CD8-positive, alpha-beta memory T cell (primary cell): ENCODE results near the gene GPR62. TPM values are rescaled to one million over a fixed set of nuclear protein-coding genes. Genes with fewer than 3 reads are reported as not detected.
A peak's percentile ranks its signal among the peaks of the same experiment; 100 is the strongest.

Experiments used
- CTCF ChIA-PET: fragments of 350-600 bp; sonication (Branson Sonifier 250); formaldehyde crosslinking; loops from one replicate; lab custom pipeline; 2021; ENCODE audit warnings: antibody characterized with exemption; lab: Charles Lee
- POLR2A ChIA-PET: fragments of 350-600 bp; sonication (Branson Sonifier 250); formaldehyde crosslinking; loops from one replicate; lab custom pipeline; 2021; ENCODE audit warnings: antibody characterized with exemption; lab: Charles Lee
- DNase-seq, 5 donors: peaks; one replicate each; pipeline versions ENCODE4 v3.0.0 to v3.0.0-alpha.2; 2020 to 2022; ENCODE audit warnings: mixed read lengths in 1 of 5
- H3K27ac ChIP-seq: one replicate; pipeline ENCODE4 v1.7.0; 2013; ENCODE audit warnings: low read depth, mild to moderate bottlenecking, low read length, moderate library complexity
- H3K27me3 ChIP-seq: 2 replicates; pipeline ENCODE4 v1.7.0; 2013; ENCODE audit warnings: low read length, mild to moderate bottlenecking; ENCODE audit not compliant: insufficient read depth, poor library complexity, severe bottlenecking
- H3K36me3 ChIP-seq: 2 replicates; pipeline ENCODE4 v1.7.0; 2013; ENCODE audit warnings: mild to moderate bottlenecking, low read length, moderate library complexity; ENCODE audit not compliant: insufficient read depth
- H3K4me1 ChIP-seq: 2 replicates; pipeline ENCODE4 v1.7.0; 2013; ENCODE audit warnings: mild to moderate bottlenecking, low read length, moderate library complexity; ENCODE audit not compliant: insufficient read depth
- H3K4me3 ChIP-seq: 2 replicates; pipeline ENCODE4 v1.7.0; 2013; ENCODE audit warnings: mild to moderate bottlenecking, low read length
- H3K9me3 ChIP-seq: 2 replicates; pipeline ENCODE4 v1.7.0; 2013; ENCODE audit warnings: mild to moderate bottlenecking, low read length
- H3K27ac Mint-ChIP-seq, 8 donors: one replicate each; pipeline ENCODE4 v1.8.0; 2020 to 2021; ENCODE audit warnings: mixed read lengths in 8 of 8, mild to moderate bottlenecking in 6 of 8, inconsistent platforms in 3 of 8, moderate library complexity in 3 of 8
- H3K27me3 Mint-ChIP-seq, 2 donors: one replicate each; pipeline ENCODE4 v1.8.0; 2020 to 2021; ENCODE audit warnings: mixed read lengths in 2 of 2, mild to moderate bottlenecking in 1 of 2, moderate library complexity in 1 of 2
- H3K36me3 Mint-ChIP-seq, 3 donors: one replicate each; pipeline ENCODE4 v1.8.0; 2020 to 2021; ENCODE audit warnings: mixed read lengths in 3 of 3, inconsistent platforms in 1 of 3, mild to moderate bottlenecking in 1 of 3
- H3K4me1 Mint-ChIP-seq, 3 donors: one replicate each; pipeline ENCODE4 v1.8.0; 2020 to 2021; ENCODE audit warnings: mixed read lengths in 3 of 3, inconsistent platforms in 1 of 3, mild to moderate bottlenecking in 1 of 3
- H3K4me3 Mint-ChIP-seq, 7 donors: one replicate each; pipeline ENCODE4 v1.8.0; 2020 to 2021; ENCODE audit warnings: mixed read lengths in 7 of 7, mild to moderate bottlenecking in 6 of 7, moderate library complexity in 4 of 7, inconsistent platforms in 2 of 7
- H3K9me3 Mint-ChIP-seq, 5 donors: one replicate each; pipeline ENCODE4 v1.8.0; 2020 to 2022; ENCODE audit warnings: mixed read lengths in 5 of 5, mild to moderate bottlenecking in 3 of 5, moderate library complexity in 2 of 5, inconsistent platforms in 1 of 5
- polyA plus RNA-seq: library from polyadenylated mRNA; unstranded; fragments of 300-500 nt; fragmentation: Illumina TruSeq; gene quantifications from one replicate; pipeline ENCODE4 v1.2.3, GENCODE V29; 2021
- total RNA-seq, 2 experiments: library from RNA; stranded (reverse); gene quantifications; one replicate each; pipeline ENCODE4 v1.2.3, GENCODE V29; 2021

The GPR62 gene
- total and polyA plus RNA-seq, 3 experiments from 2014 or later = not detected

DNA sequence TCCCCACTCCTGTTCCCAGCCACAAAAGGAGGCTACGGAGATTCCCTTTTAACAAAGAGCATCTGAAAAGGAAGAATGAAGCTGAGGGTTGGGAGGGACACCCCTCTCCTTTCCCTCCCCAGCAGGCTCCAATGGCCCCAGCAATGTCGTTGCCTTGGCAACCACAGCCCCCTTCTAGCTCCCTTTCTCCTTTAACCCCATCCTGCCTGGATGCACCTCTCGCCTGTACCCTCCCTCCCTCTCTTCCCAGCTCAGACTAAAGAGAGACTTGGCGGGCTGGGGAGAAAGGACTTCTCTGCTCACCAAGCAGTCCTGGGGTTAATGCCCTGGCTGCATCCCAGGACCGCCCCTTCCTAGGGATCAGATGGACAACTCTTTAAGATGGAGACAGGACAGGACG lies 47.6 kb downstream of the GPR62 start:
- Mint-ChIP-seq H3K9me3 (no peaks in the 10 kb centered on the region), H3K27me3 (peaks cover 1 to 3% of the 10 kb centered on the region in 2 donors), H3K4me1 (peaks cover 0 to 11% (median 6%) of the 10 kb centered on the region in 3 donors), H3K27ac (no peak overlapping the region), H3K36me3 (no peaks in the 10 kb centered on the region), H3K4me3 (no peak overlapping the region)
- Histone ChIP-seq H3K9me3 (no peaks in the 10 kb centered on the region), H3K4me3 (no peak overlapping the region), H3K27me3 (no peaks in the 10 kb centered on the region), H3K4me1 (peaks cover 19% of the 10 kb centered on the region), H3K36me3 (no peaks in the 10 kb centered on the region), H3K27ac (no peak overlapping the region)
- DNase-seq = no peak
- CTCF ChIA-PET = interaction anchor here (1.1 to 6.1 kb wide), 13 partner anchors 51 to 443 kb away, joined by 4 to 79 read pairs (median 9); partner anchors contain the start of gene DUSP7
- POLR2A ChIA-PET = no interaction called here

DNA sequence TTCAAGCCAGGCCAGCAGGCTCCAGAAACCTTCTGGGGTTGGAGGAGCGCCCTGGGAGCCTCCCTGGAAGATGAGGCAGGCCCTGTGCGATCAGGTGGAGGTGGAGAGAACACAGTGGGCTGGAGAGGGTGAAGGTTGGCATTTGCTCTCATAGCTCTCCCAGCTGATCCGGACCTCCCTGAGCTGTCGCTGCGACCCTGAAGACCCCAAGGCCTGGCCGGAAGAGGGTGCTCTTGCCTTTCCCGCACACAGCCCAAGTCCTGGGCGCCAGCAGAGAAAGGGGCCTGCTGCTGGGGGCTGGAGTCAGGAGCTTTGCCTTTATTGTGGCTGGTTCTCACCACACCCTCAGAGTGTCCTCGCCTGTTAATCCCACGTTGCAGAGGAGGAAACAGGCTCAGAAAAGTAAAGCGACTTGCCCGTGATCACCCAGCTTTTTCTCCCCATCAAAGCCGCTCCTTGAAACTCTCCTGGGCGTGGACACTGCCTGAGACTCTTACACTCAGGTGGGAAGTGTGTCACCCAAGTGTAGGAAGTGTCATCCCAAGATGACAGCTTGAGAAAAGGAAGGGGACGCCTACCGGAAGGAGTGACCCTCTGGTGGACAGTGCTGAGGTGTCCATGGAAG lies 49.1 kb downstream of the GPR62 start:
- Histone ChIP-seq H3K9me3 (no peaks in the 10 kb centered on the region), H3K27ac (no peak overlapping the region), H3K27me3 (no peaks in the 10 kb centered on the region), H3K4me1 (peaks cover 19% of the 10 kb centered on the region), H3K4me3 (no peak overlapping the region), H3K36me3 (no peaks in the 10 kb centered on the region)
- H3K9me3 Mint-ChIP-seq = no peaks in the 10 kb centered on the region
- peaks cover 0 to 11% (median 6%) of the 10 kb centered on the region in 3 donors for H3K4me1 Mint-ChIP-seq
- H3K27me3 Mint-ChIP-seq = peaks cover 1 to 3% of the 10 kb centered on the region in 2 donors
- POLR2A ChIA-PET = no interaction called here
- H3K36me3 Mint-ChIP-seq = no peaks in the 10 kb centered on the region
- H3K4me3 Mint-ChIP-seq = no peak overlapping the region
- CTCF ChIA-PET = interaction anchor here (0.9 to 6.1 kb wide), 7 partner anchors 31 to 140 kb away, joined by 3 to 79 read pairs (median 3); partner anchors contain the start of genes ABHD14B and RRP9
- no peak for DNase-seq
- H3K27ac Mint-ChIP-seq = no peak overlapping the region

DNA sequence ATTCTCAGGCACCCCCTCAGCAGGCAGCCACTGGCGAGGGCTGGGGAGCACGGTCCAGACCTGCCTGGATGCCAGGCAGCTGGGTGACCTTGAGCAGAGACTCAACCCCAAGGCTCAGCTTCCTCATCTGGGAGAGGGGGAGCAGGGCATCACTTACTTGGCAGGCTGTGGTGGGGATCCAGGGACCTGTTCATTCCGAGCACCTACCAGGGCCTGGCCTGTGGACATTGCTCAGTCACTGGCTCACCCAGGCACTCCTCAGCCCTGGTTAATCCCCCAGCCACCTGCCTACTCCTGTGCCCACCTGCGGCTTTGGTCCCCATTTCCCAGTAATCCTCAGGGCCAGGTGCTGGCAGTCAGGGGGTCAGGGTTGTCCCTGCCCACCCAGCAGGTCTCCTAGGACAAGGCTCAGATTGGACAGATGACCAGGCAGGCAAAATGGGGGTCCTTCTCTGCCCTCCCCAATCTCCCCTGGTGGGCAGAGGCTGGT lies 49.8 kb downstream of the GPR62 start:
- Mint-ChIP-seq H3K27me3 (peaks cover 0 to 3% of the 10 kb centered on the region in 2 donors), H3K36me3 (no peaks in the 10 kb centered on the region), H3K27ac (no peak overlapping the region), H3K4me3 (no peak overlapping the region), H3K9me3 (no peaks in the 10 kb centered on the region), H3K4me1 (peaks cover 0 to 11% (median 6%) of the 10 kb centered on the region in 3 donors)
- DNase-seq = no peak
- Histone ChIP-seq H3K4me1 (peaks cover 19% of the 10 kb centered on the region), H3K27me3 (no peaks in the 10 kb centered on the region), H3K36me3 (no peaks in the 10 kb centered on the region), H3K27ac (no peak overlapping the region), H3K9me3 (no peaks in the 10 kb centered on the region), H3K4me3 (no peak overlapping the region)
- ChIA-PET CTCF (interaction anchor here (1.2 to 6.1 kb wide), 3 partner anchors 47 to 139 kb away, joined by 4 to 79 read pairs (median 74); no protein-coding TSS in a partner anchor), POLR2A (no interaction called here)

DNA sequence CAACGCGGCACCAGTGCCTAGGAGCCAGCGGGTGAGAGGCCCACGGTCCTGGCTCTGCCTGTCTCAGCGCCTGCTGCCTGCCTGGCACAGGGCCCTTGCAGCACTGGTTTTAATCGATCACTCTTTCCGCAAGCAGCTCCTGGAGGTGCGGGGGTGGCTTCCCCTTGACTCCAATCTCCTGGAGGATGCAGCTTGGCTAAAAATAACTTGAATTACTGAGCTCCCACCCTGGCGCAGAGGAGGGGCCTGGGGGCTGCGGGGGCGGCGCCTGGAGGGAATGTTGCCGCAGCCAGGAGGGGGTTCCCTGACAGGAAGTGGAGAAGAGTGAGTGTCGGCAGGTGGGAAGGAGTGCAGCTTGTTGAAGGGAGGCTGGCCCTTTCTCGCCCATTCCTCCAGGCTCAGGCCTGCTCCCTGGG lies 50.4 kb downstream of the GPR62 start:
- Mint-ChIP-seq H3K27me3 (peaks cover 0 to 3% of the 10 kb centered on the region in 2 donors), H3K36me3 (no peaks in the 10 kb centered on the region), H3K4me1 (peaks cover 0 to 11% (median 6%) of the 10 kb centered on the region in 3 donors), H3K9me3 (no peaks in the 10 kb centered on the region), H3K27ac (peak overlapping the region in 2 of 8 donors; percentile 6 to 47), H3K4me3 (no peak overlapping the region)
- ChIA-PET POLR2A (no interaction called here), CTCF (interaction anchor here (5.5 to 6.1 kb wide), 2 partner anchors 117 to 138 kb away, joined by 74 to 79 read pairs; no protein-coding TSS in a partner anchor)
- H3K27me3 ChIP-seq = no peaks in the 10 kb centered on the region
- no peaks in the 10 kb centered on the region for H3K36me3 ChIP-seq
- H3K27ac ChIP-seq = no peak overlapping the region
- no peak overlapping the region for H3K4me3 ChIP-seq
- no peaks in the 10 kb centered on the region for H3K9me3 ChIP-seq
- peaks cover 19% of the 10 kb centered on the region for H3K4me1 ChIP-seq
- no peak for DNase-seq

DNA sequence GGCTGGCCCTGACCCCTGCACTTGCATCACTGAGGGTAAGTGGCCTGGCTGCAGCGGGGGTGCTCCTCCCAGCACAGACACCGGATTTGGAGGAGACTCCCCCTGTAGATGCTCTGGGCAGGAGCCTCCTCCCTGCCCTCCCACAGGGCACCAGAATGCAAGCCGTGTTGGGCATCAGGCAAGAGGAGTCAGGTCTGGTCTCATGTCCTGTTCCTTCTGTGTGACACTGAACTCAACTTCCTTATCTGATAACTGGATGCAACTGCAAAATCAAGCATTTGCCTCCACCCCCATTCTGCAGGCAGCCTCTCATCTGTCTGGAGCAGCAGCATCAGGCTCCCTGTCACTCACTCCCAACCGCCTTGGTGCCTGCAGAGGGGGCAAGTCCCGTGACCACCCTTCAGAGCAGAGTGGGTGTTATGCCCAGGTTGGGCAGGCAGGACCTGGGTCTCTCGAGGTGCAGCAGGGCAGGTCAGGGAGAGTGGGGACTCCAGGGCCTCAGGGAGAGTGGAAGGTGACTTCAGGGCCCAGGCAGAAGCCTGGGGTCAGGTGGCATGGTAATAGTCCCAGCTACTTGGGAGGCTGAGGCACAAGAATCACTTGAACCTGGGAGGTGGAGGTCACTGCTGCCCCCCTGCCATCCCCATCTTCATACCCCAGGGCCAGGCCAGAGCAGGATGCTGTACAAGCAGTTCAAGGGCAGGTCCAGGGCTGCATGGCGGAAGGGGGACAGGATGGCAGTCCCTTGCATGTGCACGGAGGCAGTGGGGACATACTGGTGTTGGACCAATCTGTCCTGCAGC lies 51.0 kb downstream of the GPR62 start:
- H3K36me3 ChIP-seq = no peaks in the 10 kb centered on the region
- ChIA-PET POLR2A (no interaction called here), CTCF (interaction anchor here (6.1 kb wide), 1 partner anchor 116 kb away, joined by 79 read pairs; no protein-coding TSS in a partner anchor)
- peaks cover 18% of the 10 kb centered on the region for H3K4me1 ChIP-seq
- Mint-ChIP-seq H3K27ac (peak overlapping the region in 2 of 8 donors; percentile 11 to 47), H3K27me3 (peaks cover 0 to 3% of the 10 kb centered on the region in 2 donors), H3K36me3 (no peaks in the 10 kb centered on the region), H3K4me1 (peaks cover 0 to 11% (median 6%) of the 10 kb centered on the region in 3 donors), H3K9me3 (no peaks in the 10 kb centered on the region), H3K4me3 (no peak overlapping the region)
- no peak overlapping the region for H3K27ac ChIP-seq
- H3K9me3 ChIP-seq = no peaks in the 10 kb centered on the region
- no peaks in the 10 kb centered on the region for H3K27me3 ChIP-seq
- no peak for DNase-seq
- no peak overlapping the region for H3K4me3 ChIP-seq

DNA sequence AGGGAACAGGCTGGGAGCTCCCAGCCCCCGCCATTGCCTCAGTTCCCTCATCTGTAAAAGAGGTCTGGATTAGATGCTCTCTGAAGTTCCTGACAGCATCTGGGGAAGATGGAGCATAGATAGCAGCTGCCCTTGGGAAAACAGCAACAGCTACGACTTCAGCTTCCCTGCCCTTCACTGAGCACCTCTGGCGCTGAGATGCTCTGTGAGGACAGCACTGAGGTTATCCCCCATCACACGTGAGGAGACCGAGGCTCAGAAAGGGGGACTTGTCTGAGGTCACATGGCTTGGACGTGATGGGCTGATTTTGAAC lies 51.6 kb downstream of the GPR62 start:
- no peaks in the 10 kb centered on the region for H3K36me3 ChIP-seq
- DNase-seq = no peak
- no peaks in the 10 kb centered on the region for H3K9me3 ChIP-seq
- peaks cover 13% of the 10 kb centered on the region for H3K4me1 ChIP-seq
- H3K4me3 ChIP-seq = no peak overlapping the region
- Mint-ChIP-seq H3K27me3 (peaks cover 0 to 3% of the 10 kb centered on the region in 2 donors), H3K4me3 (no peak overlapping the region), H3K4me1 (peaks cover 0 to 6% (median 3%) of the 10 kb centered on the region in 3 donors), H3K9me3 (no peaks in the 10 kb centered on the region), H3K27ac (no peak overlapping the region), H3K36me3 (no peaks in the 10 kb centered on the region)
- CTCF ChIA-PET = no interaction called here
- H3K27ac ChIP-seq = no peak overlapping the region
- POLR2A ChIA-PET = no interaction called here
- H3K27me3 ChIP-seq = no peaks in the 10 kb centered on the region
